UCSD-AML1 (cell line): ENCODE data around the gene PORCN.

Experiments used
- DNase-seq: peaks from one replicate; lab custom pipeline; 2025; ENCODE audit not compliant: unreplicated experiment; lab: John Stamatoyannopoulos, UW

Gene PORCN

DNA sequence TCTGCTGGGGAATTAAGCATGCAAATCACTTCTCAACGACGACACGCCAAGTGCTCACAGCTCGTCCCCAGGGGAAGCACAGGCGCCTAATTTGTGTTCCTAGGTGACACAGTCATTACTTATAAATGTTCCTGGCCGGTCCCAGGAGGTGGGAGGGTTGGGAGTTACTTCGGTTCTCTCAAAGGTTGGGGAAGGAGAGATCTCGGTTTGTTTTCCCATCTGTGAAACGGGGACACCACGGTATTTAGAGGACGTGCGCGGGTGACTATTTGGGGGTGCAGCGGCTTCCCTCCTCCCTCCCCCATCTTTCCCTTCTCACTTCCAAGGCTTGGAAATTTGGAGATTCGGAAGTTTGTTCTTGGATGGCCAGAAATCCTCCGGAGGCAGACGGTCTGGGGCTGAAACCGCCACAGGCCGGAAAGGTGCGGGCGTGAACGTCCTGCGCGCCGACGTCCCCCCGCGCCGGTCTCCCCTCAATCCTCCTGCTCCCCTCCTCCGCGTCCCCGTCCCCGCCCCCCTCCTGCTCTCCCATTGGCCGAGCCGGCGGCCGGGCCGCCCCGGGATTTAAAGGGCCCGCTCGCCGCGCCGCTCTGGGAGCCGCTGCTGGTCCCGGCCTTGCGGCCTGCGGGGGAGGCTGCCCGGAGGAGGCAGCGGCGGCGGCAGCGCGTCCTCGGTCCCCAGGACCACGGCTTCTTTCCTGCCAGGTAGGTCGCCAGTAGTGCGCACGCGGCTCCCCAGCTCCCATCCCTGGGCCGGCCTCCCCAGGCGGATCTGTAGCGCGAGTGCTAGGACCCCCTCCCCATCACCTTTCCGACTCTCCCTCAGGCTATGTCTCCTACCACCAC, at the start of gene PORCN:
PORCN (plus strand) TSS at position 593 of the 845 bp plus-strand sequence. CDS start 829 bp downstream, outside the sequence.
- peak; percentile 81 for DNase-seq

DNA sequence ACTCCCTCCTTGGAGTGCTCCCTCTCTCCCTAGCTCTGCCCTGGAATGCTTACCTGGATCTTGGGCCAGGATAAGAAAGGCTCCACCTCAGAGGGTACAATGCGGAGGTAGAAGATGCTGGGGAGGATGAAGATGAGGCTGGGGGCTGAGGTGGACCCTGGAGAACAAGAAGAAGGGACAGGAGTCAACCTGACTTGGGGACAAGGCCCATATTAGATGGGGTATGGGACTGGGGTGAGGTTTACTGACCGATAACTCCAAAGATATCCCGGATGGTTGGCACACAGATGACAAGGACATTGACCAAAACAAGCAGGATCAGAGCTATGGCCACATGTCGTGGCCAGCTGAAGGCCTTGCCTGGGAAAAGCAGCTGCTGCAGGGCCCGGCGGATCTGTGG, 49.3 kb upstream of the PORCN start:
- no peak for DNase-seq

DNA sequence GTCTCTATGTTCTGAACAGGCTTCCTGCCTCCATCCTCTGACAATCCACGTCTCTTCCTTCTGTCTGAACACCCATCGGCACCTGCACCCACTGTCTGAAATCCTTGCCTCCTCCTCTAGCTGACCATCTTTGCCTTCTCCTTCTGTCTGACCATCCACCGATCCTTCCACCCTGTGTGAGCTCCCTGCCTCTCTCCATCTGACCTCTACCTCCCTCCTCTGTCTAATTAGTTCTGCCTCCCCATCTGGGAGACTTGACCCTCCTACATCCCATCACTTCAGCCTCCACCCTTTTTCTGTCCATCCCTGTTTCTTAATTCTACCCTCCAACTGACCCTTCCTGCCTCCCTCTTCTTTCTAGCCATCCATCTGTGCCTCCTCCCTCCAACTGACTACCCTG, 48.8 kb upstream of the PORCN start:
- no peak for DNase-seq

DNA sequence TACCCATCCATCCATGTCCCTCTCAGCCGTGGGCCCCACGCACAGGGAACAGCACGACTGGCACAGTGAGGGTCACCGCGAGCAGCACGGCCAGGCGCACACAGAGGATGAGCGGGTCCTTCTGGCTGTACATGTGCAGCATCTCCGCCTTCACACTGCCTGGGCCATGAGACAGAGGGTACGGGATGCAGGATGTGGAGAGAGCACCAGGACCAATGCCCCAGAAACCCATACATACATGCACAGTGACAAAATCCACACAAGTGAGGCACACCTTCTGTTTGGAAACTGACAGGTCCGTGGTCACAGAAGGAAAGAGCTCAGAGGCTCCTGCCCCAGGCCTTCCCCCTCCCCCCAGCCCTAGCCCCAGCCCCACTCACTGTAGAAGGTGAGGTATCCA, 48.2 kb upstream of the PORCN start:
- DNase-seq, result no peak

DNA sequence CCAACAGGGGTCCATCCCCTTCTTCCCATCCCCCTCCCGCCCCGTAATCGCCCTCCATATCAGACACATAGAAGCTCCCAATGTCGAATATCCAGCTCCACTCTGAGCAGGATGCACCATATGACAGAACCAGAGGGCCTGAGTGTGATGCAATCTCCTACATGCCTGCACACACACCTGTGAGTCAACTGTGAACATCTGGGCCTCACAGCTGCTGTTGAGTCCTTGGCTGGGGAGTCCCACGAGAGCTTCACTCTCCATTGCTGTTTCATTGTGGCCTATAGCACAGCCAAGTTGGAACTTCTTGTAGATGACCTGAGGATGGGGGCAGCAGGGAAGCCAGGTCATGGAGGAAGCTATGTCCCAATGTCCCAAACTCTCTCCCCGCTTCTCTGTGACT, 47.0 kb upstream of the PORCN start:
- no peak for DNase-seq

DNA sequence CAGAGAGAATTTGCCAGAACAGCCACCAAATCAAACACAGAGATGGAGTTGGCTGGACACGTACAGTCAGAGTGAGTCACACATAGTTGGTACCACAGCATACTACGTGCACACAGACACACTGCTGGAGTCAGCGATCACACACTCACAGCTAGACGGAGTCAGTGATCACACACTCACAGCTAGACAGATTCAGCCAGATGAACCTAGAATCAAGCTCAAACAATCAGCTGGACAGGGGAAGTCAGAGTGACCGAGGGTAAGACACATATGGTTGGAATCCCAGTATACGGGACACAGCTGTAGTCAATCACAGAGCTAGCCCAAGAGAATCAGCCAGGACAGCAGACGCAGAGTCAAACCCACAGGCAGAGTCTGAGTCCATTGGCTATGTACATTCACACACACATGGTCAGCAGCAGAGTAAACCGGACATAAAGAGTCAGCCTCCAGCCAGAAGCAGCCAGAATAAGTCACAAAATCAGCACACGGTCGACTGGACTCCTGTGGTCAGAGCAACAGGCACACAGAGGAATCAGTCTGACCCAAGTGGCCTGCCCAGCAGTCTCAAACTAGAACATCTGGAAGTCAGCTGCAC, 43.4 kb upstream of the PORCN start:
- DNase-seq, result no peak

DNA sequence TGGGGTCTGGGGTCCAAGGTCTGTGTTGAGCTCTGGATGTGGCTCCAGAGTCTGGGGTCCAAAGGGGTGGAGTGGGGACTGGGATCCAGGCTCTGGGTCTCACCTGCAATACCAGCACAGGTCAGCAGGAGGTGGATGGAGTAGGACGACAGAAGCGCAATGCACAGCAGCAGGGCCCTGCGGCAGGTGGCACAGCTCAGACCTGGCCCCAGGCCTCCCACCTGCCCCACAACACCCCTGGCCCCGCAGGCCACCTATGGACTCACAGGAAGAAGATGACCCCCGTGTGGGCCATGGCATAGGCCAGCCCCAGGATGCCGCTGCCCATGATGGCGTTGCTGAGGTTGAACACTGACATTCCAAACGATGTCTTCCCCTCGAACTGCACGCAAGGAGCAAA, 42.1 kb upstream of the PORCN start:
- DNase-seq, result no peak

DNA sequence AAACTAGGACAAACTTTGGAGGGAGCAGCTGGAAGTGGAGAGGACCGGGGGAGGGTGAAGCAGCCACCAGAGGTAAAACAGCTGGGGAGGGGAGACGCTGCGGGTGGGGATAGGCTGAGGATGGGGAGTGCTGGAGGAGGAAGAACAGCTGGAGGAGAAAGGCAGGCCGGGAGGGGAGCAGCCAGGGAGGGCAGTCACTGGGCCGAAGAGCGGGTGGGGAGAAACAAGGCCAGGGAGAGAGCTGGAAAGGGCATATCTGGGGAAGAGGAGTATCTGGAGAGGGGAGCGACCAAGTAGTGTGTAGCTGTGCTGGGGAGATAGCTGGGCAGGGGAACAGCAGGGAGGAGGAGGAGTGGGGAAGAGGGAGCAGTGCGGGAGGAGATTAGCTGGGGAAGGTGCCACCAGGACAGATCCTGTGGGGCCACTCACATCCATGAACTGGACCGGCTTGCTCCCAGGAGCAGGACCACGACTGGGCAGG, 41.5 kb upstream of the PORCN start:
- DNase-seq, result no peak

DNA sequence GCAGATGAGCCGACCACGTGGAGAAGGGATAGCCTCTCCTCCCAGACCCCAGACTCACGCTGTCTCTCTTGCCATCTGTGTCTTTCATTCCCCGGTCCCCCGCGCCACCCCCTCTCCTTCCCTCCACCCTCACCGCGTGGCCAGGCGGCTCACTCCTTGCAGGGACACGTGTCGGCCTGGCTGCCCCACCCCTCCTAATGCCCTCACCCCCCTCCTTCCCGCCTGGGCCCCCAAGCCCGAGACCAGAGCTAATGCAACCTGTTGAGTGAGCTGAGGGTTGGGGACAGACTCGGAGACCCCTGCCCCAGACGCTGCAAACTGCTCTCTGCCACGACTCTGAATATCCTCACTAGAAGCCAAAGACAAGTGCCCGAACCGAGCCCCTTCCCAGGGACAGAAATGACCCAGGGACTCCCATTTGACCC, 40.5 kb upstream of the PORCN start:
- DNase-seq, result no peak

DNA sequence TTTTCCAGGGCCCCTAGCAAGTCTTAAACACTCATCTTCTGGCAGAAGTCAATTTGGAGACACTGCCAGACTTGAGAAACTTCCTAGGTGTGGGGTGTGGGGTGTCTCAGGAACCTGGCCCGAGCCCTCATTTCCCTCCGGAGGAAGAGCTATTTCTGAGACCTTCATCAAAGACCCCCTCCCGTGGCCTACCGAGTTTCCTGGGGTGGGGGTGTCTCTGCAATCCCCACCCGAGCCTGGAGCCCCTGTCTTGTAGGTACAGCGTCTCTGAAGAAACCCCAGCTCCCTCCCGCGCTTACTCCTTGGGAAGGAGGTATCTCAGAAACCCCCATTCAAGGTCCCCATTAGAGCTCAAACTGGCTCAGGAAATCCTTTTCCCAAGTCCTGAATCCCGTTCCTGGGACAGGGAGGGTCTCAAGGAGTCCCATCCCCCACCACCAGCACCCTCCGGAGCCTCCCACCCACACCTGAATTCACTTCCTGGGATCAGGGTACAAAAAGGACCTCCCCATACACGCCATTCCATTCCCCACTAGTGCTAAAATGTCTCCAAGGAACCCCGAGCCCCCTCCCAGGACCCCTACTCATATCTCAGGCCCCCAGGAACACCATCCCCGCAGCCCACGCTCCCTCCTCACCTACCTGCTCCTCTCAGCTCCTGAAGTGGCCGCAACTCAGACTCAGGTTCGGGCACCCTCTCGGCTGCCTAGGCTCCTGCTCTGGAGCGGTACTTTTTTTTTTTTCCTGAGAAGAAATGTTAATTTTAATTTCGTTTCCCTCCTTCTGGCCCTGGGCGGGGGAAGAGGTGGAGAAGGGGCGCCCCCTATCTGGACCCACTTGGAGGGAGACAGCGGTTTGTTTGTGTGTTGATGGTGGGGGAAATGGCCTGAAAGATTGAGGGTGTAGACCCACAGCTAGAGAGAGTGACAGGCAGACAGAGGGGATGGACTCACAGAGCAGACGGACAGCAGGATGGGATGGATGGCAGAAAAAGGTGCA, 39.8 kb upstream of the PORCN start:
- peak; percentile 31 for DNase-seq

DNA sequence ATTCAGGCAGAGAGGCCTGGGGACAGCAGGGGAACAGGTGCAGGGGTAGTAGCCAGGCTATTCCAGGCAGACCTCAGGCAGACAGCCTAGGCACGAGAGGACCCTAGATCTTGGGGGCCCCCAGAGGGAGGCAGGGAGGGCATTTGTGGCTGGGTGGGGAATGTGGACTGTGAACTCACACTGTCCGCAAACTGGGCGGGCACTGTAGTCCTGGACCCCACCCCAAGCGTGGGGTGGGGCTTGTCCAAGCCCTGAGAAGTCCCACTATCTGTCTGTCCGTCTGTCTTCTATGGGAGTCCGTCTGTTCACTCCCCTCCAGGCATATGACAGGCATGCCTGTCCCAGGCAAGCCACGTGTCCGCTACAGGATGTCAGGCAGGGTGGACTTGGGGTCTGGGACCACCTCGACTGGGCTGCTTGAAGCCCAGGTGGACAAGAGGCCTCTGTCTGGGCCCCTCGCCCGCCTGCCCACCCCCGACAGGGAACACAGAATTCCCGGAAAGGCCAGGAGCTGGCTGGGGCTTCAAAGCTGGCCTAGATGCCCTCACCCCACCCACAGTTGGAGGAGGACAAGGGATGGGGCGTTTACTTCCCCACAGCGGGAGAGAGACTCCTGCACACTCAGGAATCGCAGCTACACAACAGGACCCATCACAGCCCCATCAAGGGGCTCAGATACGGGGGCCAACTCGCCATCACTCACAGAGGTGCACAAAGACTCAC, 38.5 kb upstream of the PORCN start, which contains the start of gene SLC38A5:
SLC38A5 (minus strand) TSS at position 151 of the 723 bp plus-strand sequence. CDS start 2,336 bp downstream, outside the sequence.
- no peak for DNase-seq

DNA sequence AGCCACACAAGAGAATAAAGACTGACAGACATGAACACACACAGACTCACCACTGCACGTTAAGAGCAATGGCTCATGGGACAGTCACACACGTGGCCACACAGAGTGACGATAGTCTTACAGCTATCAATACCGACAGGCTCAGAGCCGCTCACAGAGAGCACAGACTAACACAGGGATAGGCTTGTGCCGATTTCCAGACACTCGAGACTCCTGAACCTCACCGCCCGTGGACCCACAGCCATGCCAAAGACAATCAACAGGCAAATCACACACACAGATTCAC, 38.0 kb upstream of the PORCN start:
- DNase-seq, result no peak

DNA sequence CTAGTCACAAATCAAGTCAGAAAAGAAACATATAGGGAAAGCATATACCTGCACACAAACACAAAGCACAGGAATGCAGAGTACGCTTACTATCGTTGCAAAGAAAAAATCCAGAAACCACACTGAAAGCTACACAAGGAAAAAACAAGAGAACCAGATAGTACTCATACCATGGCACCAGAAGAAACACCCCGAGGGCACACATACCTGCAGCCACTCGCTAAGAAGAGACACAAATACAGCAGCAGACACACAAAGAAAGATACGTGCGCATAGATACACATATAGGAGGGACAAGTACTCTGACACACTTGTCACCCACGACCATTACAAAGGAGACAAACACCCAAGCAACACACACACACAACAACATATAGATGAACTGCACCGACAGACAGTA, 37.3 kb upstream of the PORCN start:
- DNase-seq, result no peak

DNA sequence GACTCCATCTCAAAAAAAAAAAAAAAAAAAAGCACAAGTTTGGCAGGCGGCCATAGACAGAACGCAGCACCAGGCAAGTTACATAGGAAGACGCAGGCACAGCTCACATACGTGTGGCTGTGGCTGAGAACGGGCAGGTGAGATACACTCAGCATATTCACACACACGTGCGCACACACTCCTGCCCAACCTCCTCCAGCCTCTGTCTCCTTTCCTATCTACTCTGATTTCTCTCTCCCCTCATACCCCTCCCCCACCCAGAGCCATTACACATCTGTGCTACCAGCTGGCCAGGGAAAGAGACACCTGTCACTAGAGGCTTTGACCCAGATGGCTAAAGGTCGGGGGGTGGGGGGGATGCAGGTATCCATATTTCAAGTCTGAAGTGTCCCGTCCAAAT, 36.6 kb upstream of the PORCN start:
- DNase-seq, result no peak

DNA sequence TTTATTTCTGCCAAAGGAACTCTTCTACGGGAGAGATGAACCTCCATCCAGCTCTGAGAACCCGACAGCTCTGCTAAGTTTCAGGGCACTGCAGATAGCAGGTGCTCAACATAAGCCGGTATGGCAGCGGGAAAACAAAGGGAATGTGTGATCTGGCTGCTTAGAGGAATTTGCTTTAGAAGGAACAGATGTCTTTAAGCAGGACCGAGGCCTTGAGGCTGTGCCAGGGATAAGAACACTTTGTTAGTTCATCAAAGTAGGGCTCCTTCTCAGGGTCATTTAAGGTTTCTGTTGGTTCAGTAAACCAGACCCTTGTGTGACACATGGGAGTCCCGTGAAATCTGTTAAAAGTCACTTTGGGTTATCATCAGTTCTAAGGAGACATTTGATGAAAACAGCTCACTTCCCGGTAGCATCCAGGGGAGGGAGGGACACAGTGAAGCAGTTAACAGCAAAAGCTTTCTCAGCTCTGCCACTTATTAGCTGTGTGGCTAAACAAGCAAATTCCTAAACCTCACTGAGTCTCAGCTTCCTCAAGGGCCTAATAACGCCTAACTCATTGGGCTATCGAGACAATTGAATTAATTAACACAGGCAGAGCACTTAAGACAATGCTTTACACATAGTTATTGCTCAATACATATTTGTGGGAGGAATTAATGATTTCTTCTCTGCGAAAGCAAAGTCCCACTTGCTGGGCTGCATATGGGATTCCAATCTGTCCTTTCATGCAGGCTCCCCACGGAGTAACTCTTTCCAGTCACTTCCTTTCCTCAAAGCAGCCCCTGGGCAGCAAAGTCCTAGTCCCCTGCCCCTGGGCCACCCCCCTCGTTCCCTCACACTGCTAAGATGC, 35.7 kb upstream of the PORCN start:
- no peak for DNase-seq

DNA sequence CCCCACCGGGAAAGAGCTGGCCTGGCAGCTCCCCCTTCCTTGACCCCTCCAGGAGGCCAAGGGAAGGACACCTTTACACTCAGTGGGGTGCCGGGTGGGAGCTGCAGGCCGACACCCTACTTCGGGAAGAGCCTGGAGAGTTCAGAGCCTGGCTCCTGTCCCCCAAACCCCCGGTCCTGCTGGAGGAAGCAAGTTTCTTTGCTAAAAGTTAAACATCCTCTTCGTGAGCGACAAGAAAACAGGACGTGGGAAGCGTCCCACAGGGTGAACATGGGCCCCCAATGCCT, 35.1 kb upstream of the PORCN start:
- no peak for DNase-seq

DNA sequence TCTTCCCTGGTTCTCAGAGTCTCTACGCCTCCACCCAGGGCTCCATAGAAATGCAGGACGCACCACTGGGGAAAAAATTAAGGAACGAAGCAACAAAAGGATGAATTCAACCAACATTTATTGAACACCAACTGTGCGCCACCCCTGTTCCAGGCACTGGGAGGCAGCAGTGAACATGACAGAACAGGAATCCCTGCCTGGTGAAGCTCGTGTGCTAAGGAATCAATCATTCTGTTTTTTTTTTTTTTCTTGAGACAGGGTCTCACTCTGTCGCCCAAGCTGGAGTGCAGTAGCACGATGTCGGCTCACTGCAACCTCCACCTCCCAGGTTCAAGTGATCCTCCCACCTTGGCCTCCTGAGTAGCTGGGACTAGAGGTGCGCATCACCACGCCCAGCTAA, 34.7 kb upstream of the PORCN start:
- DNase-seq, result peak; percentile 15

DNA sequence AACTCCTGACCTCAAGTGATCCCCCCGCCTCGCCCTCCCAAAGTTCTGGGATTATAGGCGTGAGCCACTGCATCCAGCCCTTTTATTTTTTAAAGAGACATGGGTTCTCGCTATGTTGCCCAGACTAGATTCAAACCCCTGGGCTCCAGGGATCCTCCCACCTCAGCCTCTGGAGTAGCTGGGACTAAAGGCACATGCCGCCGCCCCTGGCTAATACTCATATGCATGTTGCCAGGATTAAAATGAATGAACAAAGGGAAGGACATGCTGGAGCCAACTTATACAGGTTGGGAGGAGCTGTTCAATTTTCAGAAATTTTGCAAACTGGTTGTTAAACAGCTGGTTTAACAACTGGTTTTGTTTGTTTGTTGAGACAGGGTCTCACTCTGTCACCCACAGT, 34.2 kb upstream of the PORCN start:
- DNase-seq, result no peak

DNA sequence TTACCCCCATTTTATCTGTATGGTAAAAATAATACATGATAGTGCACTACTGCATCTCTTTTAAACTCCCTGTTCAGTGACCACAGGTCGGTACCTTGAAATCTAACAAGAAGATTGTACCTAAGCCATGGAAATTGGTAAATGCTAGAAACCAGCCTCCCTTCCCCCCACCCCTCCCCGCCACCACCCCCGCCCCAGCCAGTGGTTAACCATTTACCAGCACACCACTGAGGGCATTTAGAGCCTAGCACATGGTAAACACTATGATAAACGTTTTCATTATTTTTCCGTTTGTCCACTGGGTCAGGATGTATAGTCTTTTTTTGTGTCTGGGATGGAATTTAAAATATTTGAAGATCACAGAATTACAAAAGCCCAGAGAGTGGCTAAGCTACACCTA, 33.5 kb upstream of the PORCN start:
- DNase-seq, result no peak
